NCI-H2227 (cell line): ENCODE results near the gene SLAMF6.

Experiments
- DNase-seq: peaks from one replicate; lab custom pipeline; 2025; ENCODE audit not compliant: unreplicated experiment; lab: John Stamatoyannopoulos, UW

The SLAMF6 gene

GRCh38 chr1:160472112-160472511, 50.9 kb downstream of the SLAMF6 start:
- no peak for DNase-seq

GRCh38 chr1:160471253-160471652, 51.8 kb downstream of the SLAMF6 start:
- DNase-seq = no peak

- DNase-seq = no peak
These were observed 55.5 kb downstream of the SLAMF6 start for GRCh38 chr1:160467576-160467975.

GRCh38 chr1:160466961-160467360, 56.1 kb downstream of the SLAMF6 start:
- no peak for DNase-seq

- DNase-seq = no peak
These were observed 57.9 kb downstream of the SLAMF6 start for GRCh38 chr1:160465123-160465522.

- no peak for DNase-seq
These were observed 62.3 kb downstream of the SLAMF6 start for GRCh38 chr1:160460683-160461287.

- DNase-seq = no peak
These were observed 62.8 kb downstream of the SLAMF6 start for GRCh38 chr1:160460214-160460642.

GRCh38 chr1:160459687-160460086, 63.4 kb downstream of the SLAMF6 start:
- no peak for DNase-seq

GRCh38 chr1:160459056-160459455, 64.0 kb downstream of the SLAMF6 start:
- DNase-seq = no peak

- no peak for DNase-seq
These were observed 67.9 kb downstream of the SLAMF6 start for GRCh38 chr1:160455153-160455517.

- no peak for DNase-seq
These were observed 68.5 kb downstream of the SLAMF6 start for GRCh38 chr1:160454371-160455152.

- DNase-seq = no peak
These were observed 69.6 kb downstream of the SLAMF6 start for GRCh38 chr1:160453443-160453842.

- DNase-seq = no peak
These were observed 71.2 kb downstream of the SLAMF6 start for GRCh38 chr1:160451859-160452232.

GRCh38 chr1:160451119-160451858, 71.8 kb downstream of the SLAMF6 start:
- DNase-seq = no peak

- DNase-seq = no peak
These were observed 73.6 kb downstream of the SLAMF6 start for GRCh38 chr1:160449494-160449893.

- DNase-seq = no peak
These were observed 76.0 kb downstream of the SLAMF6 start for GRCh38 chr1:160446945-160447600.

- DNase-seq = no peak
These were observed 83.3 kb downstream of the SLAMF6 start for GRCh38 chr1:160439718-160440117.

GRCh38 chr1:160438935-160439334, 84.1 kb downstream of the SLAMF6 start:
- DNase-seq = no peak

- no peak for DNase-seq
These were observed 84.6 kb downstream of the SLAMF6 start for GRCh38 chr1:160438317-160438918.

- no peak for DNase-seq
These were observed 85.4 kb downstream of the SLAMF6 start for GRCh38 chr1:160437432-160438316.
